Liver (tissue), 9 donors: ENCODE results near the gene DHDDS. TPM values are rescaled to one million over a fixed set of nuclear protein-coding genes. Genes with fewer than 3 reads are reported as not detected.

ENCODE experiments used
- DNase-seq: peaks from one replicate; pipeline ENCODE4 v3.0.0-alpha.2; 2017; ENCODE audit warnings: low spot score
- H3K27ac ChIP-seq, 2 donors: one replicate each; pipeline ENCODE4 v1.7.0; 2013; ENCODE audit warnings: inconsistent platforms in 2 of 2, low read length in 2 of 2, control low read depth in 1 of 2, low read depth in 1 of 2, mild to moderate bottlenecking in 1 of 2
- H3K27me3 ChIP-seq, 4 donors: one replicate each; pipeline versions ENCODE4 v1.6.1 to v1.7.0; 2013; ENCODE audit warnings: low read length in 3 of 4, inconsistent platforms in 1 of 4, mild to moderate bottlenecking in 1 of 4, moderate library complexity in 1 of 4; ENCODE audit not compliant: control insufficient read depth in 4 of 4, insufficient read depth in 4 of 4
- H3K36me3 ChIP-seq, 4 donors: one replicate each; pipeline versions ENCODE4 v1.6.1 to v1.7.0; 2013; ENCODE audit warnings: low read length in 3 of 4, mild to moderate bottlenecking in 3 of 4, low read depth in 1 of 4, moderate library complexity in 1 of 4; ENCODE audit not compliant: control insufficient read depth in 4 of 4, insufficient read depth in 3 of 4
- H3K4me1 ChIP-seq, 4 donors: one replicate each; pipeline versions ENCODE4 v1.6.1 to v1.7.0; 2013; ENCODE audit warnings: low read length in 3 of 4, mild to moderate bottlenecking in 3 of 4, moderate library complexity in 1 of 4; ENCODE audit not compliant: control insufficient read depth in 4 of 4, insufficient read depth in 4 of 4
- H3K4me3 ChIP-seq, 3 donors: one replicate each; pipeline versions ENCODE4 v1.6.1 to v1.7.0; 2013; ENCODE audit warnings: low read length in 3 of 3, control low read depth in 1 of 3, low read depth in 1 of 3, mild to moderate bottlenecking in 1 of 3
- H3K9ac ChIP-seq, 2 donors: one replicate each; pipeline ENCODE4 v1.7.0; 2013; ENCODE audit warnings: low read length in 2 of 2, mild to moderate bottlenecking in 2 of 2, moderate library complexity in 2 of 2, control low read depth in 1 of 2, low read depth in 1 of 2
- H3K9me3 ChIP-seq, 4 donors: one replicate each; pipeline versions ENCODE4 v1.6.1 to v1.7.0; 2013; ENCODE audit warnings: low read length in 3 of 4; ENCODE audit not compliant: control insufficient read depth in 4 of 4
- ATF3 ChIP-seq: IDR thresholded peaks from 2 replicates; pipeline ENCODE4 v1.6.1; 2016; ENCODE audit warnings: antibody characterized with exemption
- CTCF ChIP-seq: fragments of 150-350 bp; IDR thresholded peaks from 2 replicates; pipeline ENCODE4 v1.5.1; 2017; ENCODE audit warnings: improper control_type of control experiment, low read depth, low read length; ENCODE audit not compliant: missing input control
- EGR1 ChIP-seq, 2 donors: IDR thresholded peaks; 2 replicates each; pipeline ENCODE4 v1.6.1; 2016 to 2018; ENCODE audit warnings: antibody characterized with exemption in 2 of 2, low read depth in 2 of 2
- FOXA1 ChIP-seq: IDR thresholded peaks from 2 replicates; pipeline ENCODE4 v1.6.1; 2016; ENCODE audit warnings: antibody characterized with exemption
- FOXA2 ChIP-seq: IDR thresholded peaks from 2 replicates; pipeline ENCODE4 v1.6.1; 2016; ENCODE audit warnings: antibody characterized with exemption
- GABPA ChIP-seq, 2 donors: IDR thresholded peaks in 1 of 2; conservative IDR thresholded peaks in 1 of 2; 2 replicates each; pipeline ENCODE4 v1.6.1; 2016; ENCODE audit warnings: antibody characterized with exemption in 2 of 2, mild to moderate bottlenecking in 1 of 2, moderate library complexity in 1 of 2
- HNF4A ChIP-seq, 2 donors: conservative IDR thresholded peaks; 2 replicates each; pipeline ENCODE4 v1.6.1; 2016; ENCODE audit warnings: antibody characterized with exemption in 2 of 2, mild to moderate bottlenecking in 2 of 2
- HNF4G ChIP-seq: IDR thresholded peaks from 2 replicates; pipeline ENCODE4 v1.6.1; 2016; ENCODE audit warnings: antibody characterized with exemption
- JUND ChIP-seq, 2 donors: IDR thresholded peaks; 2 replicates each; pipeline ENCODE4 v1.6.1; 2016; ENCODE audit warnings: antibody characterized with exemption in 2 of 2
- MAX ChIP-seq: IDR thresholded peaks from 2 replicates; pipeline ENCODE4 v1.6.1; 2016; ENCODE audit warnings: antibody characterized with exemption
- NR2F2 ChIP-seq: IDR thresholded peaks from 2 replicates; pipeline ENCODE4 v1.6.1; 2016; ENCODE audit warnings: antibody characterized with exemption
- RAD21 ChIP-seq, 2 donors: IDR thresholded peaks; 2 replicates each; pipeline ENCODE4 v1.6.1; 2016; ENCODE audit warnings: antibody characterized with exemption in 2 of 2, mild to moderate bottlenecking in 2 of 2
- REST ChIP-seq: IDR thresholded peaks from 2 replicates; pipeline ENCODE4 v1.6.1; 2016; ENCODE audit warnings: antibody characterized with exemption, mild to moderate bottlenecking
- RXRA ChIP-seq, 2 donors: IDR thresholded peaks; 2 replicates each; pipeline ENCODE4 v1.6.1; 2017 to 2018; ENCODE audit warnings: antibody characterized with exemption in 2 of 2, mild to moderate bottlenecking in 1 of 2
- SP1 ChIP-seq: IDR thresholded peaks from 2 replicates; pipeline ENCODE4 v1.6.1; 2018; ENCODE audit warnings: antibody characterized with exemption, mild to moderate bottlenecking
- TAF1 ChIP-seq: conservative IDR thresholded peaks from 2 replicates; pipeline ENCODE4 v1.6.1; 2016; ENCODE audit warnings: antibody characterized with exemption, mild to moderate bottlenecking
- YY1 ChIP-seq: IDR thresholded peaks from 2 replicates; pipeline ENCODE4 v1.6.1; 2016; ENCODE audit warnings: antibody characterized with exemption, mild to moderate bottlenecking
- ZBTB33 ChIP-seq: IDR thresholded peaks from 2 replicates; pipeline ENCODE4 v1.6.1; 2016; ENCODE audit warnings: antibody characterized with exemption
- WGBS: extraction: QIAGEN DNeasy Blood & Tissue Kit; methylation state at CpG from one replicate; pipeline ENCODE4 v1.1.7; 2013; 5-methylcytosine and 5-hydroxymethylcytosine counted together
- polyA plus RNA-seq, 2 donors: library from polyadenylated mRNA; stranded (reverse) in 1 of 2; unstranded in 1 of 2; fragments of 200-250 nt in 1 of 2; fragments of >200 nt in 1 of 2; fragmentation: Nextera tagmentation in 1 of 2; extraction: Ambion mirVana in 1 of 2; gene quantifications; one replicate each; pipeline versions ENCODE4 v1.2.1 to v1.2.3, GENCODE V29; 2013 to 2015
- total RNA-seq, 2 donors: library from RNA; depleted of rRNA; stranded (reverse); fragments of >200 nt; gene quantifications; one replicate each; pipeline ENCODE4 v1.2.3, GENCODE V29; 2014
- donor health status: healthy.
- donor health status: healthy.
- donor health status: healthy.
- donor health status: healthy.
- donor health status: healthy.

Gene DHDDS
- total and polyA plus RNA-seq, 4 donors: 10.6 to 21.7 (median 16.6) TPM

- TF ChIP-seq HNF4G (no peak), SP1 (no peak), HNF4A (conservative IDR thresholded peaks at IDR 0.05) (no peak), YY1 (no peak), FOXA2 (no peak), MAX (no peak), GABPA (IDR thresholded peaks at IDR 0.05 in 1 of 2, conservative IDR thresholded peaks at IDR 0.05 in 1 of 2) (no peak), JUND (IDR thresholded peaks at IDR 0.05) (no peak), CTCF (no peak), TAF1 (no peak), EGR1 (IDR thresholded peaks at IDR 0.05; ENCODE audit: low read depth in 2 of 2) (no peak), ZBTB33 (no peak), RXRA (IDR thresholded peaks at IDR 0.05) (no peak), NR2F2 (no peak), RAD21 (IDR thresholded peaks at IDR 0.05) (no peak), FOXA1 (no peak), ATF3 (no peak), REST (no peak)
- H3K27ac ChIP-seq: no peak overlapping the region
Observed at GRCh38 chr1:26520339-26520738, 88.2 kb downstream of the DHDDS start.

More at GRCh38 chr1:26520339-26520738, 88.2 kb downstream of the DHDDS start:
- no peaks in the 10 kb centered on the region for H3K36me3 ChIP-seq
- no peaks in the 10 kb centered on the region for H3K27me3 ChIP-seq
- no peaks in the 10 kb centered on the region for H3K4me1 ChIP-seq
- H3K4me3 ChIP-seq: no peak overlapping the region
- H3K9ac ChIP-seq: no peak overlapping the region
- H3K9me3 ChIP-seq: no peaks in the 10 kb centered on the region
- no peak for DNase-seq
- WGBS: 90% methylated on average over 5 of the region's 5 CpGs

Other genes starting within 250 kb of the DHDDS start
- not detected for gene CATSPER4, start 241.7 kb upstream of the DHDDS start, total RNA-seq
- gene CATSPER4, start 241.7 kb upstream of the DHDDS start, polyA plus RNA-seq: not detected
- gene CEP85, start 198.1 kb upstream of the DHDDS start, total RNA-seq: 10 to 100 TPM in 1 of 2 donors, 1 to 10 TPM in 1; 7.3 to 14.6 TPM
- 1 to 10 TPM; 2.6 to 3.4 TPM for gene CEP85, start 198.1 kb upstream of the DHDDS start, polyA plus RNA-seq
- gene SH3BGRL3, start 152.2 kb upstream of the DHDDS start, total RNA-seq: 10 to 100 TPM in 1 of 2 donors, 1 to 10 TPM in 1; 4.5 to 10.0 TPM
- gene SH3BGRL3, start 152.2 kb upstream of the DHDDS start, polyA plus RNA-seq: 10 to 100 TPM; 36.0 to 93.2 TPM
- gene UBXN11, start 125.7 kb upstream of the DHDDS start, total RNA-seq: 1 to 10 TPM; 3.0 to 9.5 TPM
- gene UBXN11, start 125.7 kb upstream of the DHDDS start, polyA plus RNA-seq: 1 to 10 TPM; 5.7 to 8.9 TPM
- 1 to 10 TPM; 1.7 to 4.0 TPM for gene CD52, start 114.4 kb upstream of the DHDDS start, total RNA-seq
- 10 to 100 TPM; 13.8 to 16.4 TPM for gene CD52, start 114.4 kb upstream of the DHDDS start, polyA plus RNA-seq
- under 1 TPM; under 0.01 TPM for gene CRYBG2, start 78.2 kb upstream of the DHDDS start, total RNA-seq
- under 1 TPM in 1 of 2 donors, not detected in 1; 0.12 TPM for gene CRYBG2, start 78.2 kb upstream of the DHDDS start, polyA plus RNA-seq
- under 1 TPM in 1 of 2 donors, not detected in 1; 0.17 TPM for gene ZNF683, start 59.6 kb upstream of the DHDDS start, total RNA-seq
- gene ZNF683, start 59.6 kb upstream of the DHDDS start, polyA plus RNA-seq: under 1 TPM in 1 of 2 donors, not detected in 1; 0.09 TPM
- not detected for gene LIN28A, start 21.5 kb upstream of the DHDDS start, total RNA-seq
- gene LIN28A, start 21.5 kb upstream of the DHDDS start, polyA plus RNA-seq: not detected
- gene HMGN2, start 40.1 kb downstream of the DHDDS start, total RNA-seq: 100 to 1,000 TPM in 1 of 2 donors, 10 to 100 TPM in 1; 51.8 to 218 TPM
- 100 to 1,000 TPM in 1 of 2 donors, 10 to 100 TPM in 1; 81.8 to 183 TPM for gene HMGN2, start 40.1 kb downstream of the DHDDS start, polyA plus RNA-seq
- gene RPS6KA1, start 97.4 kb downstream of the DHDDS start, total RNA-seq: 10 to 100 TPM in 1 of 2 donors, 1 to 10 TPM in 1; 9.7 to 26.8 TPM
- 1 to 10 TPM; 4.0 to 5.1 TPM for gene RPS6KA1, start 97.4 kb downstream of the DHDDS start, polyA plus RNA-seq